Activated T-cell treated with anti-CD3 and anti-CD28 coated beads, Interleukin-2, amount 50 U/mL, for 1 hour (primary cell): Measurements from ENCODE around the gene HBE1.
"Not testable (repeated sequence)": the region's sequence is repeated elsewhere in the genome, so short reads cannot be mapped to it uniquely, and the experiment has no call there.

Source experiments
- DNase-seq: peaks from one replicate; pipeline ENCODE4 v3.0.0-alpha.2; 2020

The HBE1 gene

DNA sequence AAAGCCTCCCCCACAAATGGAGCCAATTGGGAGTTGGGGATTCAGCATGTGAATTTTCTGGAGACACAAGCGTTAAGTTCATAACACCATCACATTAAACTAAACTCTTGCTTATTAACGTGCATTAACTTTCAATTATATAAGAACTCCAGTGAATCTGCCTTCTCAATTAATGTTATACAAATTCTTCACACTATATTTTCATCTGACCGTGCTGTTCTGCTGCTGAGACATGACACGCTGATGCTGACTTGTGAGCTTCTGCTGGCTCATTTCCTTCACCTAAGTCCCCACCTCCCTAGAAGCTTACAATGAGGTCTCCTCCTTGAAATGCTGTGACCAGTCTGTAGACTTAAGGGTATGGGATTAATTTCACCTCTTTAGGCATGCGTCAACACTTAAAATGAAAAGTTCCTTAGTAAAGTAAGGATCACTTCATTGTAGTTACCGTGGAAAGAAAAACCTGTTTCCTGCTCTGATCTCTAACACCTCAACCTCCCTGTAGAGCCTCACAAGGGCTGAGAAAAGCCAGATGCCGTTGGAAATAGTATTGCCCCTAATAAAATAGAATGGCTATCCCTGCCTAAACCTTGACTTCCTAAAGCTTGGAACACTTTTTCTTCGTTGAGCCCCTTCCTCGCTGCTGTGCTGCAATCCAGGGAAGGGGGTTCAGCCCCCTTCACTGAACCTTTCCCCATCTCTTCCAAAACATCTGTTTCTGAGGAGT is 17.4 kb downstream of the HBE1 start:
- no peak for DNase-seq

DNA sequence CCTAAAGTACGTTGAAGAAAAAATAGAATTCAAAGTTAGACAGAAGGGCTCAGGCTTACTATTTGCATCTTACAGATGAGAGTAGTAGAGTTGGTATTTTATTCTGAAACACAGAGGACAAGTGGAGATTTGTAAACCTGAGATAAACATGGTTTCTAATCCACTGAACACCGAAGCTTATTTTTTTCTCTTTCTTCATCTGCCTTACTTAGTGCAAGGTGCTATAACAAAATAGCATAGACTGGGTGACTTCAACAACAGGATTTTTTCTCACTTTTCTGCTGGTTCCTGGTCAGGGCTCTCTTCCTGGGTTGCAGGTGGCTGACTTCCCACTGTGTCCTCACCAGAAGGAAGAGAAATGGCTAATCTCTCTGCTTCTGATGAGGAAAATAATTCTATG is 18.0 kb downstream of the HBE1 start:
- no peak for DNase-seq

DNA sequence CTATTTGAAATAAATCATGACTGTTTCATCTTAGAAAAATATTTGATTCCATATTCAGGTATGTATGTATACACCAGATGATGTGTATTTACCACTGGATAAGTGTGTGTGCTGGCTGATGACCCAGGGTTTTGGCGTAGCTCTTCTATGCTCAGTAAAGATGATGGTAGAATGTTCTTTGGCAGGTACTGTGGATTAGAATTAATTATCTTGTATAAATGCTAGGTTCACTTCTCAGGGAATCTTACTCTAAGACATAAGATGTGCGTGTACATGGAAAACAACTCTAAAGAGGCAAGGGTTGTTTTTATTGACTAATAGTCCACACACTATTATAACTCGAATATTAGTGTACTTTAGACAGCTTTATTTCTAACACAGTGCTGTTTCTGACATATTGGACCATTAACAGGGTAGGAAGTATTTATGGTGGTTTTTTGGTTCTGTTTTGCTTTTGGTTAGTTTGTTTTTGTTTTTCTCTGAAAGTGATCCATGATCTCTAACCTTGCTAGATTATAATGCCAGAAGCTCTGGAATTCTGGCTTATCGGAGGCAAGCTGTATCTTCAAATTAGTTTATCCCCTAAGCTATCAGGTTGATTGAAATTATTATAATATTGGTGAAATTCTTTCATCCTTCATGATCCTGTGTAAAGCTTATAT is 19.1 kb downstream of the HBE1 start:
- no peak for DNase-seq

DNA sequence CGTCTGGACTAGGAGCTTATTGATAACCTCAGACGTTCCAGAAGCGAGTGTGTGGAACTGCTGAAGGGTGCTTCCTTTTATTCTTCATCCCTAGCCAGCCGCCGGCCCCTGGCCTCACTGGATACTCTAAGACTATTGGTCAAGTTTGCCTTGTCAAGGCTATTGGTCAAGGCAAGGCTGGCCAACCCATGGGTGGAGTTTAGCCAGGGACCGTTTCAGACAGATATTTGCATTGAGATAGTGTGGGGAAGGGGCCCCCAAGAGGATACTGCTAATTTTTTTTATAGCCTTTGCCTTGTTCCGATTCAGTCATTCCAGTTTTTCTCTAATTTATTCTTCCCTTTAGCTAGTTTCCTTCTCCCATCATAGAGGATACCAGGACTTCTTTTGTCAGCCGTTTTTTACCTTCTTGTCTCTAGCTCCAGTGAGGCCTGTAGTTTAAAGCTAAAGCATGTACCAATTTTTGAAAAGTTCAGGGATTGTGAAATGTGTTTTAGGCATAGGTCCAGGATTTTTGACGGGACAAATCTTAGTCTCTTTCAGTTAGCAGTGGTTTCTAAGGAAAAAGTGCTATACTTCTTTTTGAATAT is 19.8 kb downstream of the HBE1 start, which contains the start of gene HBG1:
Gene HBG1 (minus strand): TSS at position 51 of the 590 bp plus-strand sequence. CDS start 53 bp downstream, outside the sequence.
- not testable (repeated sequence) for DNase-seq

DNA sequence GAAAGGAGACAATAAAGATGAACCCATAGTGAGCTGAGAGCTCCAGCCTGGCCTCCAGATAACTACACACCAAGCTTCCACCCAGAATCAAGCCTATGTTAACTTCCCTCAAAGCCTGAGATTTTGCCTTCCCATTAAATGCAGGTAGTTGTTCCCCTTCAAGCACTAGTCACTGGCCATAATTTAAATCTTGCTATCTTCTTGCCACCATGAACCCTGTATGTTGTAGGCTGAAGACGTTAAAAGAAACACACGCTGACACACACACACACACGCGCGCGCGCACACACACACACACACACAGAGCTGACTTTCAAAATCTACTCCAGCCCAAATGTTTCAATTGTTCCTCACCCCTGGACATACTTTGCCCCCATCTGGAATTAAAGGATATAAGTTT is 21.2 kb downstream of the HBE1 start:
- DNase-seq, result not testable (repeated sequence)

DNA sequence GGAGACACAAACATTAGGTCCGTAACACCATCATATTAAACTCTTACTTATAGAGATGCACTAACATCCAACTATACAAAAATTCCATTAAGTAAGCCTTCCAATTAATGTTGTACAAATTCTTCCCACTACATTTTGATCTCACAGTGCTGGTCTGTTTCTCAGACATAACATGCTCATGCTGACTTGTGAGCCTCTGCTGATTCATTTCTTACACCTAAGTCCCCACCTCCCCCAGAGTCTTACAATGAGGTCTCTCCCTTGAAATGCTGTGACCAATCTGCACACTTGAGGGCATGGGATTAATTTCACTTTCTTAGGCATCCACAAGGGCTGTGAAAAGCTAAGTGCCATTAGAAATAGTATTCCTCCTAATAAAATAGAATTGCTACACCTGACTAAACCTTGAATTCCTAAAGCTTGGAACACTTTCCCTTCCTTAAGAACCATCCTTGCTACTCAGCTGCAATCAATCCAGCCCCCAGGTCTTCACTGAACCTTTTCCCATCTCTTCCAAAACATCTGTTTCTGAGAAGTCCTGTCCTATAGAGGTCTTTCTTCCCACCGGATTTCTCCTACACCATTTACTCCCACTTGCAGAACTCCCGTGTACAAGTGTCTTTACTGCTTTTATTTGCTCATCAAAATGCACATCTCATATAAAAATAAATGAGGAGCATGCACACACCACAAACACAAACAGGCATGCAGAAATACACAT is 22.1 kb downstream of the HBE1 start:
- no peak for DNase-seq

DNA sequence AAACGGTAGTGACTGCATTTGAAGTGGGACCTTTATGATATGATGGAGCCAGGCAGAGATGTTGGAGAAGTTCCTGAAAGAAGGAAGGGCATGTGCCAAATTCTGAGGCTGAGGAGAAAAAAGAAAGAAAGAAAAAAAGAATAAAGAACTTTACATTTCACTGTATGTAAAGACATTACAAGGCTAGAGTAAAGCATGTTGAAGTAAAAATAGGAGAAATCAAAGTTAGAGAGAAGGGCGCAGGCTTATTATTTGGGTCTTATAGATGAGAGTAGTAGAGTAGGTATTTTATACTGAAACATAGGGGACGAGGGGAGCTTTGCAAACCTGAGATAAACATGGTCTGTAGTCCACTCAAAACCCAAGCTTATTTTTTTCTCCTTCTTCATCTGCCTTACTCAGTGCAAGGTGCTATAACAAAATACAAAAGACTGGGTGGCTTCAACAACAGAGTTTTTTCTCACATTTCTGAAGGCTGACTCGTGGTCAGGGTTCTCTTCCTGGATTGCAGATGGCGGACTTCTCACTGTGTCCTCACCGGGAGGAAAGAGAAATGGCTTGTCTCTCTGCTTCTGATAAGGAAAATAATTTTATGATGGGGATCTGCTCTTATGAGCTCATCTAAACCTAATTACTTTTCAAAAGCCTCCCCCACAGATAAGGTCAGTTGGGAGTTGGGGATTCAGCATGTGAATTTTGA is 22.8 kb downstream of the HBE1 start:
- no peak for DNase-seq

DNA sequence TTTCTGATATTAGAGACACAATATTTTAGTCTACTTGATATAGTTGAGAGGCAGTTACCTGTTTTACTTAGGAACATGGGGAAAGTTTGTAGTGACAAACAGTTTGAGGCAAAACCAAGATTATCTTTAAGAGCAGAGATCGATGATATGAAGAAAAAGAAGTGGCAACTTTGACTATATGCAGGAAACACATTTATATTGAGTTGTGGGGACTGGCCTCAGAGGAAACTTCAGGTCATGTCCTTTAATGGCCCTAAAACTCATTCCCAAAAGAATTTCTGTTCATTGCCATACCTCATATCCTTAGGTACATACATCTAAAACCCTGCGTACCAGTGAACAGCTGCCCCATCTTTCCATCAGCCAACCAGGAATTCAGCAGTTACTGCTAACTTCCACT is 24.6 kb downstream of the HBE1 start:
- DNase-seq, result no peak

DNA sequence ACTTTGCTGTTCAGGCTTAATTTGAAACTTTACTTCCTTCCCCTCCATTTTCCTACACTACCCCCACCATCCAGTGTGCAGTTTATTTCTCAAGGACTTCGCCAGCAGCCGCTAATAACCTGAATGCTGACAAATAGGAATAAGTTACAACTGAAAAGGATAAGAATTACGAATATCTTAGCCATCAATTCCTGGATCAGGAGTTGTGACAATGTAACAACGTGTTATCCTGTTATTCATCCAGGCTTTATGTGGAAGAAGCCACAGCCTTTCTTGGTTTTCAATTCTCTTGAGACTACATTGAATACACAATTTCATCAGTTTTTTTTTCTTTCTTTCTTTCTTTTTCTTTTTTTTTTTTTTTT is 25.9 kb downstream of the HBE1 start:
- DNase-seq, result no peak

DNA sequence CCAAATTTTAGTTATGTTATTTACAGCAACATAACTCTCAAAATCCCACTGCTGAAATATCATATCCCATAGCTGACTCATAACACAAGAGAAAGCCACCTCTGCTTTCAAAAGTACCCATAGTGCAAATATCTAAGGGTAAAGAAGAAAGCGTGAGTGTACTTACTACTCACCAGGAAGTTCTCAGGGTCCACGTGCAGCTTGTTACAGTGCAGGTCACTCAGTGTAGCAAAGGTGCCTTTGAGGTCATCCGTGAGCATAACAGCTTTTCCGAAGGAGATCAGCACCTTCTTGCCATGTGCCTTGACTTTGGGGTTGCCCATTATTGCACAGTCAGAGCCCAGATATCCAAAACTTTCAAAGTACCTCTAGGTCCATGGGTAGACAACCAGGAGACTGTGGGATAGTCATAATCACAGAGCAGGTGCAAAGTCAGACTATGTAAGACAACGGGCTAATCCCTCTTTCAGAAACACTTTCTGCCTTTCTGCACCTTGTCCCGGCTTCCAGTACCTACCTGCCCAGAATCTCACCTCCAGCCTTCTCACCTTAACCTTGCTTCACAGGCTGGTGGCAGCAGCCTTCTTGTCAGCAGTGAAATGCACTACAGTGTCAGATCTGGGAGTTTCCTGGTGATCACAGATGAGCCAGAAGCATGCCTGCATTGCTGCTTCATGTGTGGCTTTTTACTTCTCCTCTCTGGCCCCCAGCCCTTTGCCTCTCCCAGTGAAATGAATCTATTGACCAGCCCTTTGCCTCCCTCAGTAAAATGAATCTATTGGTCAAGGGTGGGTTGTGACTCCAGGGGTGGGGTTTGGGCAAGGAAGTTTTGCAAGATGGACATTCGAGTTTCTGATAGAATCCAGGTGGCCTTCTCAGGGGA is 26.6 kb downstream of the HBE1 start:
- no peak for DNase-seq

DNA sequence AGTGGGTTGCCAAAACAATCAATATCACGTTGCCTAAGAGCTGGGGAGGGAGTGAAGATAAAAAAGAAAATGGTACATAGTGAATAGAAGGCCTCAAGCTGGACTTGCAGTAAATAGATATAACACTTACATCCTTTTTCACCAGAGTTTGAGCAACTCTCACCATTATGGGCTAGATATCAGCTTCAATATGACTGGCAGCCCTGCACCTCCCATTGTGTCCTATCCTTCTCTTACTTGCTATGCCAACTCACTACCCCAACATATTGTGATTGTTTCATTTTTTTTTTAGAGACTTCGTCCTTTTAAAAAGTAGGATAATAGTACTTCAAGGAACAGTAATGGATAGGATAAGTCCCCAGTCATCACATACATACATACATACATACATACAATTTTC is 27.5 kb downstream of the HBE1 start:
- no peak for DNase-seq

DNA sequence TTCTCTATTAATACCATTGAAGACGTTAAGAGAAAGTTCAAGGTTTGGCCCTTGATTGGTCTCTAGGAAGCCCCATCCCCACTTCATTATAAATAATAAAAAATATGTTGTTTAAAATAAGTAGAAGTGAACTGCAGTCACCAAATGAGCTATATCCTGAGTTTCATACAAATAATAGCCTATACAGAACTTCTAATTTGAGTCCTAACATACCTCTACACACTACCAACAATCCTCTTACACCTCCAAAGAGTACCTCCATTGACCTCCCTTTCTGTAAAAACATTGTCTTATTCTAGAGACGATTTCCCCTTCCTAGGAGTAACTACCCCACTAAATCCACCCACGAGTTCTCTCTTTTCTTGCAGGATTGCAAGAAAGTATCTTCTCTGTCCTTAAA is 28.3 kb downstream of the HBE1 start:
- no peak for DNase-seq

DNA sequence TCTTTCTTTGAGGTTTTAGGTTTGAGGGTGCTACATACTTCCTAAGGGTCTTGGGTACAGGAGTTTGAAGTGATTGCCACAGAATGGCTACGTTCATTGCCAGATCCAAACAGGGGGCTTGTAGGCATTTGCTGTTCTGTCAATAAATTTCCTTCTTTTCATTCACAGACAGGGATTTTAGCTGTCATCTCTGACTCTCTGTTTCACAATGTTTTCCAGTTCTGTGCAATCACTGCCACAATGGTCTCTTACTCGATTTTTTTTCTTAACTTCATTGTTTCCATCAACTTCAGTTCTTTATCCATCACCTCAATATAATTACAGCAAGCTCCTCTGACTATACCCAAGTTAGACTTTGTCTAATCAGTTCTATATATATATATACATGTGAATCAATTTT is 29.3 kb downstream of the HBE1 start:
- DNase-seq, result no peak

DNA sequence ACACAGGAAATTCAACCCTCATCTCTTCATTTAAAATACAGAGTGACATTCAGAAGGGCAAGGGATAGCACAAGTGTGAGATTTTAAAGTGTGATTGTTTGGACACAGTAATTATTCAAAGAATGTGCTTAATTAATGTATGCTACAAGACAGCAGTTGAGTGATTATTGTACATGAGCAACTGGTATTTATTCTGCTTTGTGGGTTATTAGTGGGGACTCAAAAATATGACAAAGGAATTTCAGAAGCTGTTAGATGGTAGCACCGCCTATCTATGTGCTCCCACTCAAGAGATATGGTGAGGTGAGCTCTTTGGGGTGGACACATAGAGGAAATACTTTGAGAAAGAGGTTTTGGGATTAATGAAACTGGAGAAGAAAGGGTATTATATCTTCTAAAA is 29.7 kb downstream of the HBE1 start:
- DNase-seq, result no peak

DNA sequence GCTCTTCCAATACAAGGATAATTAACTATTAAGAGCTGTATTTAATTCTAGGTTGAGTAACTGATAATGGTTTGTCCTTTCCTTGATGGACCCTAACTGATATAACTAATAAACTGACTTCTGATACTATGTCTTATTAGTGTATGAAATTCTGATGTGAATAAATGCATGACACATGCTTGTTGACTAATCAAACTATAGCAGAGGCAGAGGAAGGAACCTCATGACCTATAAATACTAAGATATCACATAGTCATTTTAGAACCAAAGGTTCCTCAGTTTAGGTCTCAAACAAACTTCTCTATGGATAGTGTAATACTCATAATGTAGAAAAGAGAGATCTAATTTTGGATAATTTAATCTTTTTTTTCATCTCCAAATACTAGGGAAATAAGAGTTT is 30.7 kb downstream of the HBE1 start:
- DNase-seq, result no peak

DNA sequence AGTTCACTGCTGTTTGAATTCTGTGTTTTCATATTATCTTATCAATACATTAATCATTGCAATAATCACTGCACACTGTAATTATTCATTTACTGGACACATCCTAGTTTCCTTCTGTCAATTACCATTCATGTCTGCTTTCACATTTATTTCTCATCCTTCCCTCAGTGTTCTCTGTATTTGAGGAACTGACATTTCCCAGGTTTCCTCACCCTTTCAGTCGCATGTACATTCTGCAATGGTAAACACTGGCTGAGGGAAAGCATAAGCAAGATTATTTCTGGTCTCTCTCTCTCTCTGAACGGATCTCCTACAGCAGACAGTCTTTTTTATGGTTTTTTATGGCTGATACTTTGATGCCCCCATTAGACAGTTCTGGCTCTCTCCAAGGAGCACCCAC is 31.3 kb downstream of the HBE1 start:
- no peak for DNase-seq

DNA sequence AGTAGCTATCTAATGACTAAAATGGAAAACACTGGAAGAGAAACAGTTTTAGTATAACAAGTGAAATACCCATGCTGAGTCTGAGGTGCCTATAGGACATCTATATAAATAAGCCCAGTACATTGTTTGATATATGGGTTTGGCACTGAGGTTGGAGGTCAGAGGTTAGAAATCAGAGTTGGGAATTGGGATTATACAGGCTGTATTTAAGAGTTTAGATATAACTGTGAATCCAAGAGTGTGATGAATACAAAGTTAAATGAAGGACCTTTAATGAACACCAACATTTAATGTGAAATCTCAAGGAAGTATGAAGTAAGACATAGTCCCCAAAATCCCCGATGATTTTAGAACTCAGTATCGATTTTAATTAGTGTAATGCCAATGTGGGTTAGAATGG is 32.3 kb downstream of the HBE1 start:
- no peak for DNase-seq

DNA sequence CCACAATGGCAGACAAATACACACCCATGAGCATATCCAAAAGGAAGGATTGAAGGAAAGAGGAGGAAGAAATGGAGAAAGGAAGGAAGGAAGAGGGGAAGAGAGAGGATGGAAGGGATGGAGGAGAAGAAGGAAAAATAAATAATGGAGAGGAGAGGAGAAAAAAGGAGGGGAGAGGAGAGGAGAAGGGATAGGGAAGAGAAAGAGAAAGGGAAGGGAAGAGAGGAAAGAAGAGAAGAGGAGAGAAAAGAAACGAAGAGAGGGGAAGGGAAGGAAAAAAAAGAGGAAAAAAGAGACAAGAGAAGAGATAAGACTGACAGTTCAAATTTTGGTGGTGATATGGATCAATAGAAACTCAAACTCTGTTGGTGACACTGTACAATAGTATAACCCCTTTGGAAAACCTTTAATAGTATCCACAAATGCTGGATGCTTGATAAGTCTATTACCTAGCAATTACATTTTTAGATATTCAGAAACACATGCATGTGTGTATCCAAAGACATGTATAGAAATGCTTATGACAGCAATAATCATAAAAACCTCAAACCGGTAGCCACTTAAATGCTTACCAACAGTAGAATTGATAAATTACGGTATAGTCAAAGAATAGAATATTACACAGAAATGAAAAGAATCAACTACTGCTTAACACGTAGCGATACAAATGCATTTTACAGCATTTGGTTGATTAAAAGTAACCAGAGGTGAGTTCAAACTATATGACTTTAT is 34.2 kb downstream of the HBE1 start:
- no peak for DNase-seq

DNA sequence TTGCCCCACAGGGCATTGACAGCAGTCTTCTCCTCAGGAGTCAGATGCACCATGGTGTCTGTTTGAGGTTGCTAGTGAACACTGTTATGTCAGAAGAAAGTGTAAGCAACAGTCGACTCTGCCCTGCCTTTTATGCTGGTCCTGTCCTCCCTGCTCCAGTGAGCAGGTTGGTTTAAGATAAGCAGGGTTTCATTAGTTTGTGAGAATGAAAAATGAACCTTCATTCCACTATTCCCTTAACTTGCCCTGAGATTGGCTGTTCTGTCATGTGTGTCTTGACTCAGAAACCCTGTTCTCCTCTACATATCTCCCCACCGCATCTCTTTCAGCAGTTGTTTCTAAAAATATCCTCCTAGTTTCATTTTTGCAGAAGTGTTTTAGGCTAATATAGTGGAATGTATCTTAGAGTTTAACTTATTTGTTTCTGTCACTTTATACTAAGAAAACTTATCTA is 35.3 kb downstream of the HBE1 start, which contains the start of gene HBD:
Gene HBD (minus strand): TSS at position 103 of the 454 bp plus-strand sequence. CDS start 50 bp downstream, at position 53.
- no peak for DNase-seq

DNA sequence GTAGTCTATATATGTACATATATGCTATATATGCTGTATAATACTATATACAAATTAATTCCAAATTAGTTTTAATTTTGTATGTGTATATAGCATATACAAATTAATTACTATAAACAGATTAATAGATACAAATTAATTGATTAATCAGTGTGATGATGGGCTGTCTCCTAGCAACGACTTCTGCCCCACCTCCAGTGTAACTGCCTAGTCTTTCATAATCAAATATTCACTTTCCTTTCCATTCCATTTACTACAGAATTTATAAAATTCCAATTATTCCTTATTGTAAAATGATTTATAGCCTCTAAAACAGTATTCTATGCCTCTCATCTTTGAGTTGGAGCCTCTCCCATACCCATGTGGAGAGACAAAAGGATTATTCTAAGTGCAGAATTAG is 36.4 kb downstream of the HBE1 start:
- DNase-seq, result no peak

DNA sequence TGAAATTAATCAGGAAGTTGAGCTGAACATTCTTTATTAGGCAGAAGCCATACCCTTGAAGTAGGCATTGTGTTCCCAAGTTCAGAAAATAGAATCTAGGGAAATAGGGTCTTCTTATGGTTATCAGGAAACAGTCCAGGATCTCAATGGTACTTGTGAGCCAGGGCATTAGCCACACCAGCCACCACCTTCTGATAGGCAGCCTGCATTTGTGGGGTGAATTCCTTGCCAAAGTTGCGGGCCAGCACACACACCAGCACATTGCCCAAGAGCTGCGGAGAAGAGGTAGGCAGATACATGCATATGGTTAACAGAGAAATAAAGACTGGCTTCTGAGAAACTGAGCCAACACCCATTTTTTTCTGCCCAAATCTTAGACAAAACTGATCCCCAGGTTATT is 36.9 kb downstream of the HBE1 start:
- DNase-seq, result no peak
